Tibial nerve (tissue), 4 donors: ENCODE data around the gene CREBRF. TPM values are rescaled to one million over a fixed set of nuclear protein-coding genes. Genes with fewer than 3 reads are reported as not detected.

Experiments used
- DNase-seq, 2 donors: peaks; one replicate each; pipeline ENCODE4 v3.0.0-alpha.2; 2019; ENCODE audit warnings: low spot score in 2 of 2
- H3K27ac ChIP-seq, 4 donors: fragments of 200-600 bp; sonication (generic) in 3 of 4; one replicate each; pipeline ENCODE4 v1.5.1; 2017 to 2019; ENCODE audit warnings: mild to moderate bottlenecking in 1 of 4
- H3K27me3 ChIP-seq, 2 donors: fragments of 200-600 bp; sonication (generic) in 1 of 2; one replicate each; pipeline versions ENCODE4 v1.5.1 to v1.6.0; 2017 to 2019
- H3K36me3 ChIP-seq, 3 donors: fragments of 200-600 bp; sonication (generic); one replicate each; pipeline ENCODE4 v1.5.1; 2018 to 2019
- H3K4me1 ChIP-seq, 4 donors: fragments of 200-600 bp; sonication (generic) in 3 of 4; one replicate each; pipeline ENCODE4 v1.5.1; 2017 to 2019
- H3K4me3 ChIP-seq, 4 donors: fragments of 200-600 bp; sonication (generic) in 3 of 4; one replicate each; pipeline ENCODE4 v1.5.1; 2017 to 2019; ENCODE audit warnings: mild to moderate bottlenecking in 1 of 4, moderate library complexity in 1 of 4
- H3K9me3 ChIP-seq, 4 donors: fragments of 200-600 bp; sonication (generic) in 3 of 4; one replicate each; pipeline ENCODE4 v1.5.1; 2017 to 2019
- CTCF ChIP-seq, 5 experiments: fragments of 200-600 bp in 3 of 5; fragments of 450-650 bp in 2 of 5; sonication (generic) in 3 of 5; IDR thresholded peaks; one replicate each; pipeline ENCODE4 v1.5.1; 2016 to 2019; ENCODE audit warnings: antibody characterized with exemption in 5 of 5, mild to moderate bottlenecking in 3 of 5, moderate library complexity in 2 of 5
- EP300 ChIP-seq, 2 donors: sonication (generic); formaldehyde crosslinking; IDR thresholded peaks; one replicate each; pipeline ENCODE4 v1.6.1; 2017; ENCODE audit warnings: antibody characterized with exemption in 2 of 2, mild to moderate bottlenecking in 1 of 2
- POLR2A ChIP-seq, 2 donors: fragments of 450-650 bp; IDR thresholded peaks; one replicate each; pipeline ENCODE4 v1.6.1; 2017; ENCODE audit warnings: antibody characterized with exemption in 2 of 2, mild to moderate bottlenecking in 2 of 2, moderate library complexity in 2 of 2
- WGBS, 2 donors: methylation state at CpG; one replicate each; pipeline ENCODE4 v1.1.5; 2018; 5-methylcytosine and 5-hydroxymethylcytosine counted together
- total RNA-seq, 4 donors: library from RNA; depleted of rRNA; stranded (reverse); fragments of >200 nt; gene quantifications; one replicate each; pipeline ENCODE4 v1.1.0, GENCODE V29; 2016

The CREBRF gene
- total RNA-seq, 4 donors from 2014 or later: 31.2 to 46.3 (median 40.5) TPM

- TF ChIP-seq EP300 (IDR thresholded peaks at IDR 0.05) (no peak), POLR2A (IDR thresholded peaks at IDR 0.05) (no peak), CTCF (IDR thresholded peaks at IDR 0.05) (no peak)
- Histone ChIP-seq H3K9me3 (peaks cover 0 to 8% (median 2%) of the 10 kb centered on the region in 4 donors), H3K36me3 (peaks cover 0 to 21% (median 0%) of the 10 kb centered on the region in 3 donors), H3K4me3 (no peak overlapping the region), H3K27me3 (no peaks in the 10 kb centered on the region), H3K27ac (no peak overlapping the region), H3K4me1 (peaks cover 0 to 50% (median 7%) of the 10 kb centered on the region in 4 donors)
- DNase-seq: no peak
Observed at GRCh38 chr5:173098787-173099186, 42.6 kb downstream of the CREBRF start.

GRCh38 chr5:173099461-173099860, 43.3 kb downstream of the CREBRF start:
- H3K36me3 ChIP-seq: peaks cover 0 to 21% (median 0%) of the 10 kb centered on the region in 3 donors
- H3K4me3 ChIP-seq: no peak overlapping the region
- no peak for DNase-seq
- H3K9me3 ChIP-seq: peaks cover 0 to 8% (median 2%) of the 10 kb centered on the region in 4 donors
- H3K27ac ChIP-seq: no peak overlapping the region
- H3K4me1 ChIP-seq: peaks cover 0 to 45% (median 5%) of the 10 kb centered on the region in 4 donors
- no peaks in the 10 kb centered on the region for H3K27me3 ChIP-seq
- TF ChIP-seq POLR2A (IDR thresholded peaks at IDR 0.05) (no peak), CTCF (IDR thresholded peaks at IDR 0.05) (no peak), EP300 (IDR thresholded peaks at IDR 0.05) (no peak)
- 92 to 94% methylated on average over 1 of the region's 1 CpG for WGBS, 2 donors

- peaks cover 0 to 8% (median 2%) of the 10 kb centered on the region in 4 donors for H3K9me3 ChIP-seq
- no peak overlapping the region for H3K27ac ChIP-seq
- H3K27me3 ChIP-seq: no peaks in the 10 kb centered on the region
- 93 to 97% methylated on average over 2 of the region's 2 CpGs for WGBS, 2 donors
- DNase-seq: no peak
- H3K4me1 ChIP-seq: peaks cover 0 to 35% (median 3%) of the 10 kb centered on the region in 4 donors
- H3K4me3 ChIP-seq: no peak overlapping the region
- no peak for TF ChIP-seq CTCF (IDR thresholded peaks at IDR 0.05)
- no peak for TF ChIP-seq EP300 (IDR thresholded peaks at IDR 0.05)
- no peak for TF ChIP-seq POLR2A (IDR thresholded peaks at IDR 0.05)
- H3K36me3 ChIP-seq: peaks cover 0 to 21% (median 0%) of the 10 kb centered on the region in 3 donors
Observed at GRCh38 chr5:173101245-173101644, 45.1 kb downstream of the CREBRF start.

DNA sequence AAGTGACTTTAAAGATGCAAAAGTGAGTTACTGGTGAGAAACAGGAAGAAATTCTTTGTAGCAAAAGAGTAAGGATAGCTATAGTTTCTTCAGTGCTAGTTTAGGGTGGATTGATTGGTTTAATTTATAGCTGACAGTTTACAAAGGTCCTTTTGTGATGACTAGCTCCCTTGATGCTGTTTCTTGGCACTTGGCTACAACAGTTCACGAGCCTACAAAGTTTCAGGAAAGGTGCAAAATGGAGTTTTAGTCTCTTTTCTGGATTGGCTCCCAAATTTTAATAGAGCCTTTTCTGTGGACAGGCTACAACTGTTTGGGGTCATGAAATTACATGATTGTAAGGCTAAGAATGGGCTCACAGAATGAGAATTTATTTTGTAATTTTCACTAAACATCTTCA, 47.3 kb downstream of the CREBRF start:
- no peak overlapping the region for H3K4me3 ChIP-seq
- H3K36me3 ChIP-seq: peaks cover 0 to 22% (median 0%) of the 10 kb centered on the region in 3 donors
- no peaks in the 10 kb centered on the region for H3K27me3 ChIP-seq
- H3K4me1 ChIP-seq: peaks cover 0 to 19% (median 3%) of the 10 kb centered on the region in 4 donors
- DNase-seq: no peak
- no peak for TF ChIP-seq POLR2A (IDR thresholded peaks at IDR 0.05)
- no peak for TF ChIP-seq CTCF (IDR thresholded peaks at IDR 0.05)
- no peak for TF ChIP-seq EP300 (IDR thresholded peaks at IDR 0.05)
- H3K9me3 ChIP-seq: peaks cover 0 to 8% (median 2%) of the 10 kb centered on the region in 4 donors
- 19 to 54% methylated on average over 1 of the region's 1 CpG for WGBS, 2 donors
- H3K27ac ChIP-seq: no peak overlapping the region

GRCh38 chr5:173108914-173109313, 52.8 kb downstream of the CREBRF start:
- 56 to 57% methylated on average over 3 of the region's 3 CpGs for WGBS, 2 donors
- TF ChIP-seq EP300 (IDR thresholded peaks at IDR 0.05) (no peak), CTCF (IDR thresholded peaks at IDR 0.05) (no peak), POLR2A (IDR thresholded peaks at IDR 0.05) (no peak)
- Histone ChIP-seq H3K4me3 (no peak overlapping the region), H3K4me1 (peaks cover 0 to under 1% (median under 1%) of the 10 kb centered on the region in 4 donors), H3K27me3 (no peaks in the 10 kb centered on the region), H3K9me3 (no peaks in the 10 kb centered on the region), H3K27ac (no peak overlapping the region), H3K36me3 (peaks cover 0 to 54% (median 4%) of the 10 kb centered on the region in 3 donors)
- DNase-seq: no peak
